Fibroblast of pulmonary artery (primary cell): ENCODE data around the gene MORC2.
A peak's percentile ranks its signal among the peaks of the same experiment; 100 is the strongest.

Experiments
- DNase-seq: peaks from one replicate; pipeline ENCODE4 v3.0.0-alpha.2; 2010; ENCODE audit warnings: low read depth
- H3K4me3 ChIP-seq: replicated peaks from 2 replicates; pipeline ENCODE4 v1.5.1; 2011; ENCODE audit warnings: low read depth, mild to moderate bottlenecking, control low read depth, low read length, moderate library complexity
- CTCF ChIP-seq: IDR thresholded peaks from 2 replicates; pipeline ENCODE4 v1.5.1; 2011; ENCODE audit warnings: mild to moderate bottlenecking, control low read depth, low read length, inconsistent platforms; ENCODE audit errors: missing control alignments

MORC2 gene

DNA sequence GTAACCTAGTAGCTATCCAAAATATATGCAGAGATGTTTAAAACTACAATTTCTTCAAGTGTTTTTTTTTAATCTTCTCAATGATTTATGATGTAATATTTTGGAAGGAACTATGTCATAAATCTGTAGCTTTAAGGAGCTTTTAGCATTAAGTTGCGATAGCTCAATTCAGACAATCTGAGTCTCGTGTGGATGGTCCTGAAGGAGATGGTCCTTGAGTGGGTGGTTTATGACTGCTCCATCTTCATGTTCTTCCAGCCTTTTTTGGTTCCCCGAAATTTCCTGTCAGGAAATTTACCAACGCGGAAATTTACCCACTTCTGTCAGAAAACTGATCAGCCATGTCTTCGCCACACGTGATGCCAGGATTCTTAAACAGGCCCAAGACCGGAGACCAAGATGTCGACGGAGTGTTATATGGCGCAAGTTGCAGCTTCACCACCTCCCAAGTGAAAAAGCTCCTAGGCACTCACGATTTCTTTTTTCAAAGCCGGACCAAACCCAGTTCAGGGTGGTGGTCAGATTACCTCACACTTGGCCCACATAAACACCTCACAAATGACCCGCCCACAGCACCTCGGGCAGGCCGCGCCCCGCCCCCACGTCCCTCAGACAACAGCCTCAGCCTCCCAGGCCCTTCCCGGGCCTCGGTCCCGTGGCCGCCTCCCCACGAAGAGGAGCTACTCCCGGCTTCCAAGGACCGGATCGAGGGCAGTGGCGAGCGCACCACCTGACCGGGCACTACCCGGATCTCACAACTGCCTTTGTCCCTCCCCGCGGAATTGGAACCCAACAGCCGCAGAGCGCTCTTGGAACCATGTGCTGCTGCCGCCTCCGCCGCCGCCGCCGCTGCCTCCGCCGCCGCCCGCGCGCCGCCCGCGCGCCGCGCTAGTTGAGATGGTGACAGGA, at the start of gene MORC2:
Gene MORC2 (minus strand): TSS at position 760 of the 909 bp plus-strand sequence. CDS start 885 bp downstream, outside the sequence.
- peak; percentile 69 for DNase-seq
- peak within 1 kb of the TSS; percentile 85 for H3K4me3 ChIP-seq
- TF ChIP-seq CTCF: no peak

DNA sequence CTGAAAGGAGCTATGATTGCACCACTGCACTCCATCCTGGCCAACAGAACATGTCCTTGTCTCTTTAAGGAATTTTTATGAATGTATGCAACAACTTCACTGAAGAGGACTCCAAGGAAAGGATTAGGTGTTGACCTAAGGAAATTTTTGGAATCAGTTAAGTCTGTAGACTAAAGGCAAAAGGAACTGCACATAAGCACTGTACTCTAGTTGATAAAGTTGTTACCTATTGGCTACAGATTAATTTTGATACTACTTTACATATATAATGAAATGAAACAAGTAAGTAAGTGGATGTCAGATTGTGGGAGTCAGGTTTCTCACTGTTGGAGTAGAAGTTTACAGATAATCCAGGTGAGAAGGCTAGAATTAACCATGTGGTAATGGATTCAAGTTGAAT, 37.0 kb upstream of the MORC2 start:
- H3K4me3 ChIP-seq: no peak overlapping the region
- DNase-seq: no peak
- no peak for TF ChIP-seq CTCF

- H3K4me3 ChIP-seq: no peak overlapping the region
- TF ChIP-seq CTCF: no peak
- no peak for DNase-seq
Measured at GRCh38 chr22:31001124-31001770, 32.7 kb upstream of the MORC2 start.

DNA sequence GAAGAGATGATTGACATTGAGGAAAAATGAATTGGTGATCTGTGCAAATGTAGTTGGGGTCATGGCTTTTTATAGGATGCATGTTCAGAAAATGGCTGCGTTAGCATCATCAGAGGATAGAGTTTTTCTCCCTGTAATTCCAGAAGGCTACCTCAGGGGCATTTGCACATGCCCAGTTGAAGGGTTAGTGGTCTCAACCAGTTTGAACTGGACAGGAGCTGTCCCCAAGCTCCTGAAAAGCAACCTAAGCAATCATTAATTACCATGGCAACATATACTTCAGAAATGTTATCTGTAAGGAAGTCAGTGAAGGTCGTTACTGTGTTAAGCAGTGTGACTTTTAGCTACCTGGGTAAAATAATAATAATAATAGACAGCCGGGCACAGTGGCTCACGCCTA, 29.8 kb upstream of the MORC2 start:
- no peak overlapping the region for H3K4me3 ChIP-seq
- DNase-seq: no peak
- TF ChIP-seq CTCF: no peak

DNA sequence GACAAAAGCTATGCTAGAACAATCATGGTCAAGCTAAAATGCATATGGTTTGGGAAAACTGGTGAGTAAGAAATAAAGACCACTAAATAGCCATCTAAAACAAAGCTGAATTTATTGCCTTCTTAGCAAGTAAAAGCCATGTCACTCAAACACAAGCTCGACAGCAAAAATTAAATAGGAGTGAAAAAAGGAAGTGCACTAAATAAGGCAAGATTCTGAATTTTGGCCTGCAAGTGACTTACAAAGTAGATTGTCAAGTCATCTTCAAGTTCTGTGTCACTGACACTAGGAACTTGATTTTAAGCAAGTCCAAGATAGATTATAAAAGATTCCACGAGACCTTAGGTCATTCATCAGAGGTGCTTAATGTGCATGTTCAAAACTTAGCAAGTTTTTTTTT, 27.9 kb upstream of the MORC2 start:
- TF ChIP-seq CTCF: no peak

DNA sequence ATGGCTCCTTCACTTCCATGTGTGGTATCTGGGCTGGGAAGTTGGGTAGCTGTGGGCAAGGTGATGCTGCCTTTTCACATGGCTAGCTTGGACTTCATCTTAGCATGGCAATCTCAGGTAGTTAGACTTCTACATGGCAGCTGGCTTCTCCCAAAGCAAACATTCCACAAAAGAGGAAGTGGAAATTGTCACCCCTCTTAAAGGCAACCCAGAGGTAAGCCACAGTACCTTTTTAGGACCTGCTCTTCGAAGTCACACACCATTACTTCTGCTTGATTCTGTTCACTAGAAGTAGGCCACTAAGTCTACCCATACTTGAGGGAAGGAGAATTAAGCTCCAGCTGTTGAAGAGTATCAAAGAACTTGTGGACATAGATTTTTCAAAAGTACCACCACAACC, 26.4 kb upstream of the MORC2 start:
- H3K4me3 ChIP-seq: no peak overlapping the region
- DNase-seq: no peak
- no peak for TF ChIP-seq CTCF

More for the DNA sequence above, 27.9 kb upstream of the MORC2 start:
- DNase-seq: no peak
- H3K4me3 ChIP-seq: no peak overlapping the region
